T-helper 22 cell (primary cell): ENCODE measurements around the gene CISH.

Experiments
- DNase-seq: peaks from one replicate; pipeline ENCODE4 v3.0.0-alpha.2; 2020; ENCODE audit warnings: low read depth

Gene CISH

GRCh38 chr3:50611464-50612233 lies at the start of gene CISH:
Gene CISH (minus strand): TSS chr3:50611774. CDS start chr3:50611650, 124 bp downstream.
- peak; percentile 89 for DNase-seq

GRCh38 chr3:50660386-50660785 lies 48.8 kb upstream of the CISH start:
- DNase-seq, result no peak

GRCh38 chr3:50658831-50659230 lies 47.3 kb upstream of the CISH start:
- DNase-seq, result no peak

GRCh38 chr3:50658416-50658815 lies 46.8 kb upstream of the CISH start:
- no peak for DNase-seq

GRCh38 chr3:50657816-50658215 lies 46.2 kb upstream of the CISH start:
- no peak for DNase-seq

GRCh38 chr3:50657407-50657806 lies 45.8 kb upstream of the CISH start:
- no peak for DNase-seq

GRCh38 chr3:50656417-50657195 lies 45.0 kb upstream of the CISH start:
- DNase-seq, result no peak

- DNase-seq, result no peak
Observed at GRCh38 chr3:50655009-50655830, 43.6 kb upstream of the CISH start.

GRCh38 chr3:50653937-50654595 lies 42.5 kb upstream of the CISH start:
- DNase-seq, result no peak

- DNase-seq, result no peak
Observed at GRCh38 chr3:50652709-50653108, 41.1 kb upstream of the CISH start.

GRCh38 chr3:50651920-50652529 lies 40.5 kb upstream of the CISH start:
- DNase-seq, result no peak

- DNase-seq, result no peak
Observed at GRCh38 chr3:50651445-50651844, 39.9 kb upstream of the CISH start.

GRCh38 chr3:50650018-50650417 lies 38.4 kb upstream of the CISH start:
- no peak for DNase-seq

GRCh38 chr3:50649451-50649931 lies 37.9 kb upstream of the CISH start:
- DNase-seq, result no peak

- no peak for DNase-seq
Observed at GRCh38 chr3:50648944-50649343, 37.4 kb upstream of the CISH start.

GRCh38 chr3:50648313-50648712 lies 36.7 kb upstream of the CISH start:
- DNase-seq, result no peak

- no peak for DNase-seq
Observed at GRCh38 chr3:50645378-50645777, 33.8 kb upstream of the CISH start.

- DNase-seq, result no peak
Observed at GRCh38 chr3:50644561-50644960, 33.0 kb upstream of the CISH start.

GRCh38 chr3:50642382-50642781 lies 30.8 kb upstream of the CISH start:
- DNase-seq, result no peak

GRCh38 chr3:50639055-50639494 lies 27.5 kb upstream of the CISH start:
- DNase-seq, result no peak

- no peak for DNase-seq
Observed at GRCh38 chr3:50637945-50638344, 26.4 kb upstream of the CISH start.
